CD4-positive, alpha-beta T cell (primary cell): Measurements from ENCODE around the gene CALCR. TPM values are rescaled to one million over a fixed set of nuclear protein-coding genes. Genes with fewer than 3 reads are reported as not detected.

Experiments
- ATAC-seq: fragments of 200-7000 bp; cut with Tn5 transposase; one replicate; pipeline ENCODE4 v1.10.0; 2022; ENCODE audit warnings: mild to moderate bottlenecking; ENCODE audit not compliant: poor library complexity
- CTCF ChIA-PET: fragments of 350-600 bp; sonication (Branson Sonifier 250); formaldehyde crosslinking; loops from one replicate; lab custom pipeline; 2021; ENCODE audit warnings: antibody characterized with exemption, inconsistent platforms; lab: Charles Lee
- POLR2A ChIA-PET: fragments of 350-600 bp; sonication (Branson Sonifier 250); formaldehyde crosslinking; loops from one replicate; lab custom pipeline; 2021; ENCODE audit warnings: antibody characterized with exemption, inconsistent platforms; lab: Charles Lee
- DNase-seq, 14 experiments: peaks; one replicate each; pipeline ENCODE4 v3.0.0-alpha.2; 2013 to 2020; ENCODE audit warnings: mixed read lengths in 2 of 14
- H3K27ac ChIP-seq, 2 donors: one replicate each; pipeline versions ENCODE4 v1.5.1 to v1.7.0; 2013; ENCODE audit warnings: low read length in 2 of 2, low read depth in 1 of 2, mild to moderate bottlenecking in 1 of 2
- H3K27me3 ChIP-seq, 2 experiments: 1 replicate in 1 of 2; 2 replicates in 1 of 2; pipeline versions ENCODE4 v1.6.1 to v1.7.0; 2013; ENCODE audit warnings: low read length in 2 of 2, control low read depth in 1 of 2, mild to moderate bottlenecking in 1 of 2, moderate library complexity in 1 of 2; ENCODE audit not compliant: insufficient read depth in 2 of 2, control insufficient read depth in 1 of 2
- H3K36me3 ChIP-seq: one replicate; pipeline ENCODE4 v1.6.1; 2013; ENCODE audit warnings: low read length, control low read depth; ENCODE audit not compliant: insufficient read depth
- H3K4me1 ChIP-seq: one replicate; pipeline ENCODE4 v1.6.1; 2013; ENCODE audit warnings: low read length, control low read depth; ENCODE audit not compliant: insufficient read depth
- H3K4me3 ChIP-seq: one replicate; pipeline ENCODE4 v1.5.1; 2013; ENCODE audit warnings: mild to moderate bottlenecking, low read length, moderate library complexity
- H3K9me3 ChIP-seq, 2 experiments: 1 replicate in 1 of 2; 2 replicates in 1 of 2; pipeline versions ENCODE4 v1.6.1 to v1.7.0; 2013; ENCODE audit warnings: low read length in 2 of 2, mild to moderate bottlenecking in 2 of 2, control low read depth in 1 of 2, moderate library complexity in 1 of 2; ENCODE audit not compliant: control insufficient read depth in 1 of 2, insufficient read depth in 1 of 2
- H3K27ac Mint-ChIP-seq: one replicate; pipeline ENCODE4 v1.8.0; 2020; ENCODE audit warnings: mixed read lengths
- H3K27me3 Mint-ChIP-seq: one replicate; pipeline ENCODE4 v1.8.0; 2021; ENCODE audit warnings: mixed read lengths
- H3K36me3 Mint-ChIP-seq: one replicate; pipeline ENCODE4 v1.8.0; 2021; ENCODE audit warnings: low read depth, mixed read lengths
- H3K4me1 Mint-ChIP-seq: one replicate; pipeline ENCODE4 v1.8.0; 2021; ENCODE audit warnings: low read depth, mixed read lengths
- H3K4me3 Mint-ChIP-seq: one replicate; pipeline ENCODE4 v1.8.0; 2020; ENCODE audit warnings: mild to moderate bottlenecking, mixed read lengths
- H3K9me3 Mint-ChIP-seq: one replicate; pipeline ENCODE4 v1.8.0; 2020; ENCODE audit warnings: mixed read lengths
- CTCF ChIP-seq: fragments of 200-600 bp; IDR thresholded peaks from one replicate; pipeline ENCODE4 v1.8.0; 2022; ENCODE audit warnings: antibody characterized with exemption, mild to moderate bottlenecking
- intact Hi-C, 2 experiments: fragments of 100-400 bp; cut with DNase I in 1 of 2; cut with micrococcal nuclease in 1 of 2; formaldehyde crosslinking; loops; one replicate each; pipeline versions ENCODE4 v1.15.1 to v1.9.0; 2023 to 2025; cut with DNase I, micrococcal nuclease
- total RNA-seq, 174 experiments: library from RNA in 2 of 174; stranded (reverse) in 2 of 174; gene quantifications; one replicate each; pipeline ENCODE4 v1.2.3 and lab custom pipeline; 2021 to 2026

CALCR gene
- total RNA-seq, 2 experiments from 2014 or later: not detected

GRCh38 chr7:93563584-93563983 is 10.9 kb downstream of the CALCR start:
- Mint-ChIP-seq H3K36me3 (no peaks in the 10 kb centered on the region), H3K9me3 (no peaks in the 10 kb centered on the region), H3K4me3 (no peak overlapping the region), H3K27me3 (no peaks in the 10 kb centered on the region), H3K27ac (no peak overlapping the region), H3K4me1 (no peaks in the 10 kb centered on the region)
- H3K4me3 ChIP-seq: no peak overlapping the region
- TF ChIP-seq CTCF: no peak
- H3K27ac ChIP-seq: no peak overlapping the region
- intact Hi-C loops: no loop called here
- ChIA-PET POLR2A (no interaction called here), CTCF (no interaction called here)
- DNase-seq (no peak), ATAC-seq (no peak)
- no peaks in the 10 kb centered on the region for H3K36me3 ChIP-seq
- H3K27me3 ChIP-seq: no peaks in the 10 kb centered on the region
- H3K4me1 ChIP-seq: no peaks in the 10 kb centered on the region
- H3K9me3 ChIP-seq: no peaks in the 10 kb centered on the region

GRCh38 chr7:93562936-93563335 is 11.6 kb downstream of the CALCR start:
- H3K27ac Mint-ChIP-seq: no peak overlapping the region
- Histone ChIP-seq H3K27ac (no peak overlapping the region), H3K27me3 (no peaks in the 10 kb centered on the region), H3K36me3 (no peaks in the 10 kb centered on the region), H3K4me1 (no peaks in the 10 kb centered on the region), H3K4me3 (no peak overlapping the region), H3K9me3 (no peaks in the 10 kb centered on the region)
- no peak overlapping the region for H3K4me3 Mint-ChIP-seq
- H3K9me3 Mint-ChIP-seq: no peaks in the 10 kb centered on the region
- H3K36me3 Mint-ChIP-seq: no peaks in the 10 kb centered on the region
- intact Hi-C loops: no loop called here
- H3K4me1 Mint-ChIP-seq: no peaks in the 10 kb centered on the region
- DNase-seq: no peak
- H3K27me3 Mint-ChIP-seq: no peaks in the 10 kb centered on the region
- CTCF ChIA-PET: no interaction called here
- POLR2A ChIA-PET: no interaction called here
- ATAC-seq: no peak
- TF ChIP-seq CTCF: no peak

GRCh38 chr7:93562106-93562505 is 12.4 kb downstream of the CALCR start:
- no peak for TF ChIP-seq CTCF
- no peak overlapping the region for H3K4me3 Mint-ChIP-seq
- H3K9me3 Mint-ChIP-seq: no peaks in the 10 kb centered on the region

More at GRCh38 chr7:93562106-93562505, 12.4 kb downstream of the CALCR start:
- Histone ChIP-seq H3K36me3 (no peaks in the 10 kb centered on the region), H3K9me3 (no peaks in the 10 kb centered on the region), H3K4me1 (no peaks in the 10 kb centered on the region), H3K27ac (no peak overlapping the region), H3K4me3 (no peak overlapping the region), H3K27me3 (no peaks in the 10 kb centered on the region)
- ChIA-PET POLR2A (no interaction called here), CTCF (no interaction called here)
- intact Hi-C loops: no loop called here
- no peak overlapping the region for H3K27ac Mint-ChIP-seq
- no peaks in the 10 kb centered on the region for H3K27me3 Mint-ChIP-seq
- H3K36me3 Mint-ChIP-seq: no peaks in the 10 kb centered on the region
- ATAC-seq (no peak), DNase-seq (no peak)
- H3K4me1 Mint-ChIP-seq: no peaks in the 10 kb centered on the region
